Skeletal muscle satellite cell (primary cell): ENCODE results near the gene TLNRD1.
A peak's percentile ranks its signal among the peaks of the same experiment; 100 is the strongest.

Experiments used
- H3K27me3 ChIP-seq: 2 replicates; pipeline ENCODE4 v1.7.0; 2013; ENCODE audit warnings: low read length; ENCODE audit not compliant: control insufficient read depth, insufficient read depth
- H3K36me3 ChIP-seq: 2 replicates; pipeline ENCODE4 v1.7.0; 2013; ENCODE audit warnings: mild to moderate bottlenecking, control low read depth, low read length; ENCODE audit not compliant: insufficient read depth
- H3K4me1 ChIP-seq: 2 replicates; pipeline ENCODE4 v1.7.0; 2013; ENCODE audit warnings: low read length; ENCODE audit not compliant: control insufficient read depth, insufficient read depth
- H3K4me2 ChIP-seq: 2 replicates; pipeline ENCODE4 v1.7.0; 2013; ENCODE audit warnings: mild to moderate bottlenecking, low read length
- H3K4me3 ChIP-seq: 2 replicates; pipeline ENCODE4 v1.7.0; 2013; ENCODE audit warnings: low read length
- H3K9ac ChIP-seq: 2 replicates; pipeline ENCODE4 v1.7.0; 2013; ENCODE audit warnings: mild to moderate bottlenecking, low read depth, low read length, moderate library complexity
- H3K9me3 ChIP-seq: replicated peaks from 2 replicates; pipeline ENCODE4 v1.7.0; 2013; ENCODE audit warnings: mild to moderate bottlenecking, control low read depth, low read length

Gene TLNRD1

DNA sequence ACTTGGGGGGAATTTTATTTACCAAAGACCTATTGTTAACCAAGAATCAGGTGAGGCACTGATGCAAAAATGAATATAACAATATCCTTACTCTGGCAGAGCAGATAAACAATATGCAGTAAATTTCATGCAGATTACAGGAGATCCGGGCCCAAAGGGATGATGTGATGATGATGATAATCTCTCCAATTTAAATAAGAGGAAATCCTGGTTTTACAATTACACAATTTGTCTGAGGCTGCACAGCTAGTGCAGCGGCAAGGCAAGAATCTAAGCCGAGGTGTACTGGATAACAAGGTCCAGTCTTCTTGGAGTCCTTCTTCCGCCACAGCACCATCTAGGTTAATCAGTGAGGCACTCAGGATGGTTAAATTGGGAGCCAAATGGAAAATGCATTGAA, 8.7 kb upstream of the TLNRD1 start:
- Histone ChIP-seq H3K36me3 (no peaks in the 10 kb centered on the region), H3K4me1 (peaks cover 34% of the 10 kb centered on the region), H3K9ac (no peak overlapping the region), H3K9me3 (no peaks in the 10 kb centered on the region), H3K4me2 (no peak overlapping the region), H3K4me3 (no peak overlapping the region), H3K27me3 (no peaks in the 10 kb centered on the region)

- peaks cover 34% of the 10 kb centered on the region for H3K4me1 ChIP-seq
- no peak overlapping the region for H3K9ac ChIP-seq
- no peak overlapping the region for H3K4me2 ChIP-seq
- no peaks in the 10 kb centered on the region for H3K27me3 ChIP-seq
- H3K36me3 ChIP-seq = no peaks in the 10 kb centered on the region
- H3K4me3 ChIP-seq = no peak overlapping the region
- no peaks in the 10 kb centered on the region for H3K9me3 ChIP-seq
Observed at GRCh38 chr15:80992441-80992840, 8.3 kb upstream of the TLNRD1 start.

DNA sequence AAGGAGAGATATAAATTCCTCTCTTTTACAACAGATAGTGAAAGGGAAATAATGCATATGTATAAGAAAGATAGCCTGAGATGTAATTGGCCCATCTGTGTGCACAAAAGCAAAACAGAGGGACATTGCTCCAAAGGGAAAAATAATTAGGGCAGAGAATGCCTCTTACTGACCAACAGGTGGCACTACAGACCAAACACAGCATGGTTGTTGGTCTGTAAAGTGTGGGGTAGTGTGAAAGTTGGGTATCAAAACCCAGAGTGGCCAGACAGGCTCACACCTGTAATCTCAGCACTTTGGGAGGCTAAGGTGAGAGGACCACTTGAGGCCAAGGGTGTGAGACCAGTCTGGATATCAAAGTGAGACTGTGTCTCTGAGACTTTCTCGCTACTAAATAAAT, 4.5 kb upstream of the TLNRD1 start:
- H3K4me3 ChIP-seq = no peak overlapping the region
- no peaks in the 10 kb centered on the region for H3K27me3 ChIP-seq
- no peak overlapping the region for H3K9ac ChIP-seq
- H3K9me3 ChIP-seq = no peaks in the 10 kb centered on the region
- no peak overlapping the region for H3K4me2 ChIP-seq
- H3K36me3 ChIP-seq = no peaks in the 10 kb centered on the region
- peaks cover 10% of the 10 kb centered on the region for H3K4me1 ChIP-seq

- Histone ChIP-seq H3K9ac (no peak overlapping the region), H3K4me1 (peaks cover 4% of the 10 kb centered on the region), H3K9me3 (no peaks in the 10 kb centered on the region), H3K4me2 (no peak overlapping the region), H3K27me3 (no peaks in the 10 kb centered on the region), H3K36me3 (peaks cover 3% of the 10 kb centered on the region), H3K4me3 (no peak overlapping the region)
Observed at GRCh38 chr15:80997692-80998091, 3.0 kb upstream of the TLNRD1 start.

- Histone ChIP-seq H3K9ac (no peak overlapping the region), H3K27me3 (no peaks in the 10 kb centered on the region), H3K9me3 (no peaks in the 10 kb centered on the region), H3K36me3 (peaks cover 7% of the 10 kb centered on the region), H3K4me2 (no peak overlapping the region), H3K4me1 (peaks cover 9% of the 10 kb centered on the region), H3K4me3 (no peak overlapping the region)
Observed at GRCh38 chr15:80998251-80998650, 2.5 kb upstream of the TLNRD1 start.

DNA sequence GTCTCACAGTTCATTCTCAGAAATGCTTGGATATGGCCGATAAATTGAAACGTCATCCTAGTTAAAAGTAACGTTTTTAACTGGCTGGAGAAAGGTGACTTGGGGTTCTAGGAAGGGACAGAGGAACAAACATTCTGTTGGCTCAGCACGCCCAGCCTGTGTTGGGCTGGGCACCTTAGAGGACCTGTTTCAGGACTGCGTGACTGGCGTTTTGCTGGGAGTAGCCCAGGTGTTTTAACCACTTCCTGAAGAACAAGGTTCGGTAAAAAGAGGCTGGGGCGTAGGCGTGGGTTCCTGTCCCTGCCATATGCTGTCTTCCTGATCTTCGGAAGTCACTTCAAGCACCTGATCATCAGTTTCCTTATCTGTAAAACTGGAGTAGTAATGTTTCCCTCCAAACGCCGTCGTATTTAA, 1.1 kb upstream of the TLNRD1 start:
- peaks cover 23% of the 10 kb centered on the region for H3K4me1 ChIP-seq
- peak overlapping the region; percentile 96 for H3K9ac ChIP-seq
- H3K27me3 ChIP-seq = no peaks in the 10 kb centered on the region
- H3K9me3 ChIP-seq = no peaks in the 10 kb centered on the region
- peak overlapping the region; percentile 79 for H3K4me3 ChIP-seq
- H3K36me3 ChIP-seq = peaks cover 19% of the 10 kb centered on the region
- peak overlapping the region; percentile 82 for H3K4me2 ChIP-seq

DNA sequence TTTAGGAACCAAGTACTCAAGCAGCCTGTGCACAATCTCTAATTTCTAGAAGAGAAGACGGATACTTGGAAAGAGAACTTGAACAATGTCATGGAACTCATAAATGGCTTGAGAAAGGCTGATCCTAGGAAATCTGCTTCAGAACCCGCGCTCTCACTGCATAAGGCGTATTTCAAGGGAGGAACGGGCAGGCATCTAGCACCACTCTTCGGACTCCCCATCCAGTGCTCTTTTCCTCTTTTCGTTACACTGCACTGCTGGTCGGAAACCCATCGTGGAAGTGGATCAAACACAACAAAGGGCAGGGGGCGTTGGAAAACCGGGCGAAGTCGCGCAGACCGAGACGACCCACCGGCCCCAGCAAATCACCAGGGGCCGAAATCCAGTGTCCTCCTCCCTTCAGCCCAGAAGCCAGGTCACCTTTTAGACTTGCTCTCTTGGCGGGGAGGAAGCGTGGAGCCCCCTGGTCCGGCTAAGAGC, 539 bp upstream of the TLNRD1 start:
- H3K9ac ChIP-seq = peak overlapping the region; percentile 96
- H3K4me1 ChIP-seq = peaks cover 27% of the 10 kb centered on the region

DNA sequence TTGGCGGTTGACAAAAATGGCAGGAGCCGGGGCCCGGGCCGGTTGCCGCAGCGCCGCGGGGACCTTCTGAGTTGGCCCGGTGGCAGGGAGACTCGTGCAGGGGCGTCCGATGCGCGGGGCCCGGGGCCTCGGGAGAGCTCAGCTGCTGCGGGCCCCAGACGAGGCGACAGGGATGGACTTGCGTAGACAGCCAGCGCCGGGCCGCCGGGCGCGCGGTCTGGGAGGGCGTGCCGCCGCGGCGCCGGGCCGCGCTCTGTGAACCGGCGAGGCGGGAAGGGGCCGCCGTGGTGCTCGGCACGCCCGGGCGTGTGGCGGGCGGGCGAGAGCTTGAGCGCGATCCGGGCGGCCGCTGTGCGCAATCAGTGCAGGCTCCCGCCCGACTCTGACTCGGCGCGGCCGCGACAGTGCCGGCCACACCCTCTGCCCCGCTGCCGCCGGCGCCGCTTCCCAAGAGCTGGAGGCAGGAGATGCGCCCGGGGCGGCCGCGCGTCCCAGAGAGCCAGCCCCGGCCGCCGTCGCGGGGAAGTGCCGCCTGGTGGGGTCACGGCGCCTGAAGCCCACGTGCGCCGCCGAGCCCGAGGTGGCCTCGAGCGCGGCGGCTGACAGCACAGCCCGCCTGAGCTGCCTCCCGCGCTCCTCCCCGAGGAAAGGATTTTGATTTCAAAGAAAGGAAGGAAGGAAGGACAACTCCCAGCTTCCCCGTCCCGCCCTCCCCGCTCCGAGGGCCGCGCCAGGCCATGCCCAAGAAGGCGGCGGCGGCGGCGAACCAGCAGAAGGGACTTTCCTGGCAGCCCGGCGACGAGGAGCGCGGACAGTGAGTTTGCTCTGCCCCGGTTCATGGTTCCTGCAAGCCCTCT, 657 bp downstream of the TLNRD1 start:
- peak overlapping the region; percentile 79 for H3K4me3 ChIP-seq
- H3K9ac ChIP-seq = peak overlapping the region; percentile 96
- peaks cover 27% of the 10 kb centered on the region for H3K4me1 ChIP-seq

More for the DNA sequence above, 539 bp upstream of the TLNRD1 start:
- peak overlapping the region; percentile 82 for H3K4me2 ChIP-seq
- no peaks in the 10 kb centered on the region for H3K27me3 ChIP-seq
- peak overlapping the region; percentile 79 for H3K4me3 ChIP-seq
- H3K36me3 ChIP-seq = peaks cover 19% of the 10 kb centered on the region
- no peaks in the 10 kb centered on the region for H3K9me3 ChIP-seq

GRCh38 chr15:81002009-81002330, 1.2 kb downstream of the TLNRD1 start:
- Histone ChIP-seq H3K4me3 (peak overlapping the region; percentile 79), H3K36me3 (peaks cover 24% of the 10 kb centered on the region), H3K4me1 (peaks cover 27% of the 10 kb centered on the region), H3K27me3 (no peaks in the 10 kb centered on the region), H3K9ac (peak overlapping the region; percentile 96), H3K4me2 (peak overlapping the region; percentile 82), H3K9me3 (no peaks in the 10 kb centered on the region)

More for the DNA sequence above, 657 bp downstream of the TLNRD1 start:
- H3K36me3 ChIP-seq = peaks cover 24% of the 10 kb centered on the region
- no peaks in the 10 kb centered on the region for H3K9me3 ChIP-seq
- H3K27me3 ChIP-seq = no peaks in the 10 kb centered on the region
- peak overlapping the region; percentile 82 for H3K4me2 ChIP-seq

- Histone ChIP-seq H3K9me3 (no peaks in the 10 kb centered on the region), H3K4me2 (peak overlapping the region; percentile 82), H3K4me3 (peak overlapping the region; percentile 79), H3K36me3 (peaks cover 24% of the 10 kb centered on the region), H3K9ac (peak overlapping the region; percentile 96), H3K27me3 (no peaks in the 10 kb centered on the region), H3K4me1 (peaks cover 27% of the 10 kb centered on the region)
Observed at GRCh38 chr15:81002331-81003096, 1.8 kb downstream of the TLNRD1 start.

DNA sequence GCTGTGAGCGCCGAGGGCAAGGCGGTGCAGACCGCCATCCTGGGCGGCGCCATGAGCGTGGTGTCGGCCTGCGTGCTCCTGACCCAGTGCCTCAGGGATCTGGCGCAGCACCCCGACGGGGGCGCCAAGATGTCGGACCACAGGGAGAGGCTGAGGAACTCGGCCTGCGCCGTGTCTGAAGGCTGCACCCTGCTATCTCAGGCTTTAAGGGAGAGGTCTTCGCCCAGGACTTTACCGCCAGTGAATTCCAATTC, 2.3 kb downstream of the TLNRD1 start:
- Histone ChIP-seq H3K9ac (no peak overlapping the region), H3K27me3 (no peaks in the 10 kb centered on the region), H3K4me1 (peaks cover 27% of the 10 kb centered on the region), H3K4me2 (peak overlapping the region; percentile 82), H3K4me3 (peak overlapping the region; percentile 79), H3K9me3 (no peaks in the 10 kb centered on the region), H3K36me3 (peaks cover 24% of the 10 kb centered on the region)
